ENCODE data around the gene EDRF1.

DNA sequence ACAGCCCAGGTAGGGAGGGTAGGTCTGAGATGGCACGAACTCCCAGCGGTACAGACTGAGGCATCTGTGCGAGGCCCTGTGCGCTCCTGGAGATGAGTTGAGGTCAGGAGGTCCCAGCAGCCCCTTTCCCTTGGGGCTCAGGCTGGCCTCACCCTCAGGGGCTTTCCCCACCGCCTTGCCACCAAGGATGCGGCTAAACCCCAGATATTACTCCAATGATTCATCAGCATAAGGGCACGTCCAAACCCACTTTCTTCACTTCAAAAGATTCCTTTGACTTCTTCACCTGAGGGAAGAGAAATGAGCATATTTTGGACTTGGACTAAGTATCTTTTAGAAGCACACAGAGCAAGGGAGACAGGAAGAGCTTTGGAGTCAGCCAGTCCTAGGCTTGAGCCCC, 83.2 kb downstream of the EDRF1 start:
- no peak for TF ChIP-seq POLR2AphosphoS5 (IDR thresholded peaks at IDR 0.05; ENCODE audit: low read depth, low read length)
- TF ChIP-seq POLR2A (IDR thresholded peaks at IDR 0.05; ENCODE audit: low read depth, low read length), result no peak
